WTC11 (cell line): Measurements from ENCODE around the gene PRKN. TPM values are rescaled to one million over a fixed set of nuclear protein-coding genes. Genes with fewer than 3 reads are reported as not detected.

Experiments used
- ATAC-seq: fragments of 200-7000 bp; cut with Tn5 transposase; 2 replicates; pipeline ENCODE4 v1.10.0; 2021; ENCODE audit warnings: mild to moderate bottlenecking, moderate library complexity
- CTCF ChIA-PET: fragments of 300-600 bp; sonication (Branson Sonifier 250); formaldehyde crosslinking; loops from one replicate; lab custom pipeline; 2021; ENCODE audit warnings: antibody characterized with exemption; lab: Charles Lee
- POLR2A ChIA-PET: fragments of 350-600 bp; sonication (Branson Sonifier 250); formaldehyde crosslinking; loops from one replicate; lab custom pipeline; 2021; ENCODE audit warnings: antibody characterized with exemption; lab: Charles Lee
- DNase-seq: peaks from one replicate; pipeline ENCODE4 v3.0.0; 2021; ENCODE audit warnings: low spot score
- H3K27ac Mint-ChIP-seq: 2 replicates; pipeline ENCODE4 v1.8.0; 2021; ENCODE audit warnings: mixed read lengths
- H3K27me3 Mint-ChIP-seq: 2 replicates; pipeline ENCODE4 v1.8.0; 2021; ENCODE audit warnings: low read depth, mild to moderate bottlenecking, moderate library complexity, mixed read lengths
- H3K36me3 Mint-ChIP-seq: 2 replicates; pipeline ENCODE4 v1.8.0; 2021; ENCODE audit warnings: mixed read lengths
- H3K4me1 Mint-ChIP-seq: 2 replicates; pipeline ENCODE4 v1.8.0; 2022; ENCODE audit warnings: mixed read lengths
- H3K4me3 Mint-ChIP-seq: 2 replicates; pipeline ENCODE4 v1.8.0; 2021; ENCODE audit warnings: mild to moderate bottlenecking, moderate library complexity, mixed read lengths
- H3K9me3 Mint-ChIP-seq: 2 replicates; pipeline ENCODE4 v1.8.0; 2021; ENCODE audit warnings: mixed read lengths
- ATF1 ChIP-seq: sonication (generic); formaldehyde crosslinking; IDR thresholded peaks from 2 replicates; pipeline ENCODE4 v1.8.1; 2023; ENCODE audit warnings: mild to moderate bottlenecking, moderate library complexity, missing genetic modification reagents
- CREB1 ChIP-seq: sonication (generic); formaldehyde crosslinking; IDR thresholded peaks from 2 replicates; pipeline ENCODE4 v1.8.0; 2023; ENCODE audit warnings: mild to moderate bottlenecking, missing genetic modification reagents
- CREM ChIP-seq: sonication (generic); formaldehyde crosslinking; IDR thresholded peaks from 2 replicates; pipeline ENCODE4 v1.8.1; 2022; ENCODE audit warnings: mild to moderate bottlenecking, missing genetic modification reagents, moderate library complexity
- GABPB1 ChIP-seq: sonication (generic); formaldehyde crosslinking; IDR thresholded peaks from 2 replicates; pipeline ENCODE4 v1.8.1; 2023; ENCODE audit warnings: mild to moderate bottlenecking, missing genetic modification reagents
- GRHL2 ChIP-seq: fragments of 250-450 bp; sonication (Bioruptor Pico); IDR thresholded peaks from 2 replicates; pipeline ENCODE4 v1.8.0; 2022; ENCODE audit warnings: mild to moderate bottlenecking, moderate library complexity; ENCODE audit not compliant: insufficient replicate concordance, severe bottlenecking
- HMGA2 ChIP-seq: fragments of 250-450 bp; sonication (Bioruptor Pico); IDR thresholded peaks from 2 replicates; pipeline ENCODE4 v1.4.0; 2021; ENCODE audit warnings: mild to moderate bottlenecking, moderate library complexity
- MXD4 ChIP-seq: fragments of 250-450 bp; sonication (Bioruptor Pico); IDR thresholded peaks from 2 replicates; pipeline ENCODE4 v1.8.0; 2021; ENCODE audit warnings: mild to moderate bottlenecking, moderate library complexity, borderline replicate concordance
- NFE2L1 ChIP-seq: sonication (generic); formaldehyde crosslinking; IDR thresholded peaks from 2 replicates; pipeline ENCODE4 v1.8.1; 2023; ENCODE audit warnings: missing genetic modification reagents
- PRRX2 ChIP-seq: fragments of 250-450 bp; sonication (Bioruptor Pico); IDR thresholded peaks from 2 replicates; pipeline ENCODE4 v1.8.0; 2021; ENCODE audit warnings: mild to moderate bottlenecking
- RELA ChIP-seq: sonication (generic); formaldehyde crosslinking; IDR thresholded peaks from 2 replicates; pipeline ENCODE4 v1.8.1; 2022; ENCODE audit warnings: missing genetic modification reagents, mild to moderate bottlenecking, borderline replicate concordance
- SP1 ChIP-seq: sonication (generic); formaldehyde crosslinking; conservative IDR thresholded peaks from 2 replicates; pipeline ENCODE4 v1.8.1; 2022; ENCODE audit warnings: missing genetic modification reagents
- total RNA-seq: library from RNA; stranded (reverse); gene quantifications from 3 replicates; pipeline ENCODE4 v1.2.3, GENCODE V29; 2021
- TF ChIP-seq, protein P1 (sequence below): sonication (generic); formaldehyde crosslinking; IDR thresholded peaks from 2 replicates; pipeline ENCODE4 v1.8.0; 2022; ENCODE audit warnings: mild to moderate bottlenecking, missing genetic modification reagents
- TF ChIP-seq, protein P2 (sequence below): sonication (generic); formaldehyde crosslinking; IDR thresholded peaks from 2 replicates; pipeline ENCODE4 v1.8.1; 2023; ENCODE audit warnings: mild to moderate bottlenecking, missing genetic modification reagents
- TF ChIP-seq, protein P3 (sequence below): fragments of 250-450 bp; sonication (Bioruptor Pico); IDR thresholded peaks from 2 replicates; pipeline ENCODE4 v1.9.0; 2021; ENCODE audit warnings: moderate library complexity, mild to moderate bottlenecking, inconsistent platforms, borderline replicate concordance
- TF ChIP-seq, protein P4 (sequence below): sonication (generic); formaldehyde crosslinking; IDR thresholded peaks from 2 replicates; pipeline ENCODE4 v1.8.0; 2022; ENCODE audit warnings: mild to moderate bottlenecking, missing genetic modification reagents
- TF ChIP-seq, protein P5 (sequence below): sonication (generic); formaldehyde crosslinking; IDR thresholded peaks from 2 replicates; pipeline ENCODE4 v1.8.0; 2023; ENCODE audit warnings: missing genetic modification reagents
- TF ChIP-seq, protein P6 (sequence below): sonication (generic); formaldehyde crosslinking; IDR thresholded peaks from 2 replicates; pipeline ENCODE4 v1.8.1; 2022; ENCODE audit warnings: mild to moderate bottlenecking, missing genetic modification reagents, moderate library complexity, borderline replicate concordance
- TF ChIP-seq, protein P7 (sequence below): fragments of 250-450 bp; sonication (Bioruptor Pico); IDR thresholded peaks from 2 replicates; pipeline ENCODE4 v1.9.0; 2021; ENCODE audit warnings: mild to moderate bottlenecking
- TF ChIP-seq, protein P8 (sequence below): fragments of 250-450 bp; sonication (Bioruptor Pico); IDR thresholded peaks from 2 replicates; pipeline ENCODE4 v1.9.0; 2021; ENCODE audit warnings: mild to moderate bottlenecking

The PRKN gene
- total RNA-seq, 1 experiment from 2014 or later, result 0.59 TPM

DNA sequence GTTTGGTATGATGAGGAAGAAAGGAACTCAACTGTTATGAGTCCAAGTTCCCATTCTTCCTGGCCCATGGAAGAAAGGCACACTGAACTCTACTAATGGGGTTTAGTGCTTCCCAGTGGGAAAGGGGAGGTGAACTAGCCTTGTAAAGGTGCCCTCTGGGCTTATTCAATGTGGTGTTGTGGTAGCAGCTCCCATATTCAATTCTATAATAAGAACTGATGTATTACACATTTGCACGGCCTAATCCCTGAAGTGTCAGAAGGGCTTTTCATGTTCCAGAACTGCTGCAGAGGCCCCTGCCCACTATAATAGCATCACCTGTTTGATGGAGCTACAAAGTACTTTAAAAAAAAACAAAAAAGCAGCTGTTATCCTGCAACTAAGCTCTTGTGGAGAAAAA, 17.1 kb downstream of the PRKN start (continued):
- no peak for TF ChIP-seq CREM
- TF ChIP-seq, protein P1, sequence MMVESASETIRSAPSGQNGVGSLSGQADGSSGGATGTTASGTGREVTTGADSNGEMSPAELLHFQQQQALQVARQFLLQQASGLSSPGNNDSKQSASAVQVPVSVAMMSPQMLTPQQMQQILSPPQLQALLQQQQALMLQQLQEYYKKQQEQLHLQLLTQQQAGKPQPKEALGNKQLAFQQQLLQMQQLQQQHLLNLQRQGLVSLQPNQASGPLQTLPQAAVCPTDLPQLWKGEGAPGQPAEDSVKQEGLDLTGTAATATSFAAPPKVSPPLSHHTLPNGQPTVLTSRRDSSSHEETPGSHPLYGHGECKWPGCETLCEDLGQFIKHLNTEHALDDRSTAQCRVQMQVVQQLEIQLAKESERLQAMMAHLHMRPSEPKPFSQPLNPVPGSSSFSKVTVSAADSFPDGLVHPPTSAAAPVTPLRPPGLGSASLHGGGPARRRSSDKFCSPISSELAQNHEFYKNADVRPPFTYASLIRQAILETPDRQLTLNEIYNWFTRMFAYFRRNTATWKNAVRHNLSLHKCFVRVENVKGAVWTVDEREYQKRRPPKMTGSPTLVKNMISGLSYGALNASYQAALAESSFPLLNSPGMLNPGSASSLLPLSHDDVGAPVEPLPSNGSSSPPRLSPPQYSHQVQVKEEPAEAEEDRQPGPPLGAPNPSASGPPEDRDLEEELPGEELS (CRISPR knock-in tag), result no peak
- TF ChIP-seq, all 79 proteins: peak for 0

DNA sequence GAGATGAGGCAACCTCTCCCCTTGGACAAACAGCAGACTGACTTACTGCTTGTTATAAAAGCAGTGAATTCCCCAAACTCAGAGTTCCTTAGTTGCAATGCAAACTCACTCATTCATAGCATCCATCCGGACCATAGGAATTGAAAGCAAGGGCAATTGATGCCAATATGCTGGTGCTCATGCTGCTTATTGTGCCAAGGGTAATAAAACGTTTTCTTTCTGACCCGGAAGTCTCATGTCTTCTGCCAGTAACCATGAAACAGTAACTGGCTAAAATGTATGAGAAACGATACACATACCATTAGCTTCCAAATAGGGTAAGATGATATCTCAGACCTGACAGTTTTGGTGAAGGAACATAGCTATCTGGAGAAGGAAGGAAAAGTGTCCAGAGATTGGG, 18.1 kb downstream of the PRKN start:
- Mint-ChIP-seq H3K9me3 (peaks cover 13% of the 10 kb centered on the region), H3K27me3 (no peaks in the 10 kb centered on the region), H3K36me3 (peaks cover 4% of the 10 kb centered on the region), H3K4me1 (peaks cover 11% of the 10 kb centered on the region), H3K27ac (no peak overlapping the region), H3K4me3 (no peak overlapping the region)
- CTCF ChIA-PET, result no interaction called here
- DNase-seq (no peak), ATAC-seq (no peak)
- TF ChIP-seq, protein P2, sequence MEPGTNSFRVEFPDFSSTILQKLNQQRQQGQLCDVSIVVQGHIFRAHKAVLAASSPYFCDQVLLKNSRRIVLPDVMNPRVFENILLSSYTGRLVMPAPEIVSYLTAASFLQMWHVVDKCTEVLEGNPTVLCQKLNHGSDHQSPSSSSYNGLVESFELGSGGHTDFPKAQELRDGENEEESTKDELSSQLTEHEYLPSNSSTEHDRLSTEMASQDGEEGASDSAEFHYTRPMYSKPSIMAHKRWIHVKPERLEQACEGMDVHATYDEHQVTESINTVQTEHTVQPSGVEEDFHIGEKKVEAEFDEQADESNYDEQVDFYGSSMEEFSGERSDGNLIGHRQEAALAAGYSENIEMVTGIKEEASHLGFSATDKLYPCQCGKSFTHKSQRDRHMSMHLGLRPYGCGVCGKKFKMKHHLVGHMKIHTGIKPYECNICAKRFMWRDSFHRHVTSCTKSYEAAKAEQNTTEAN, result no peak
- TF ChIP-seq, protein P3, sequence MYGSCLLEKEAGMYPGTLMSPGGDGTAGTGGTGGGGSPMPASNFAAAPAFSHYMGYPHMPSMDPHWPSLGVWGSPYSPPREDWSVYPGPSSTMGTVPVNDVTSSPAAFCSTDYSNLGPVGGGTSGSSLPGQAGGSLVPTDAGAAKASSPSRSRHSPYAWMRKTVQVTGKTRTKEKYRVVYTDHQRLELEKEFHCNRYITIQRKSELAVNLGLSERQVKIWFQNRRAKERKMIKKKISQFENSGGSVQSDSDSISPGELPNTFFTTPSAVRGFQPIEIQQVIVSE (CRISPR knock-in tag), result no peak
- no peak for TF ChIP-seq PRRX2 (CRISPR knock-in tag)
- POLR2A ChIA-PET, result no interaction called here

DNA sequence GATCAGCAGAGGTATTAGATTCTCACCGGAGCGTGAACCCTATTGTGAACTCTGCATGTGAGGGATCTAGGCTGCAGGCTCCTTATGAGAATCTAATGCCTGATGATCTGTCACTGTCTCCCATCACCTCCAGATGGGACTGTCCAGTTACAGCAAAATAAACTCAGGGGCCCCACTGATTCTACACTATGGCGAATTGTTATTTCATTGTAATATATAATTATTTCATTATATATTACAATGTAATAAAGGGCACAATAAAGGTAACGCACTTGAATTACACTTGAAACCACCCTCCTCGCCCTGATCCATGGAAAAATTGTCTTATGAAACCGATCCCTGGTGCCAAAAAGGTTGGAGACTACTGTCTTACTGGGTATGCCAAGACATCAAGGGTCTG, 18.6 kb downstream of the PRKN start:
- Mint-ChIP-seq H3K27ac (no peak overlapping the region), H3K4me3 (no peak overlapping the region), H3K36me3 (peaks cover 4% of the 10 kb centered on the region), H3K4me1 (peaks cover 7% of the 10 kb centered on the region), H3K27me3 (no peaks in the 10 kb centered on the region), H3K9me3 (peaks cover 13% of the 10 kb centered on the region)
- TF ChIP-seq CREB1 (CRISPR knock-in tag) (no peak), GRHL2 (no peak), HMGA2 (no peak), MXD4 (CRISPR knock-in tag) (no peak)
- TF ChIP-seq, protein P4, sequence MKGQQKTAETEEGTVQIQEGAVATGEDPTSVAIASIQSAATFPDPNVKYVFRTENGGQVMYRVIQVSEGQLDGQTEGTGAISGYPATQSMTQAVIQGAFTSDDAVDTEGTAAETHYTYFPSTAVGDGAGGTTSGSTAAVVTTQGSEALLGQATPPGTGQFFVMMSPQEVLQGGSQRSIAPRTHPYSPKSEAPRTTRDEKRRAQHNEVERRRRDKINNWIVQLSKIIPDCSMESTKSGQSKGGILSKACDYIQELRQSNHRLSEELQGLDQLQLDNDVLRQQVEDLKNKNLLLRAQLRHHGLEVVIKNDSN, result no peak
- ChIA-PET CTCF (no interaction called here), POLR2A (no interaction called here)
- ATAC-seq (no peak), DNase-seq (no peak)

DNA sequence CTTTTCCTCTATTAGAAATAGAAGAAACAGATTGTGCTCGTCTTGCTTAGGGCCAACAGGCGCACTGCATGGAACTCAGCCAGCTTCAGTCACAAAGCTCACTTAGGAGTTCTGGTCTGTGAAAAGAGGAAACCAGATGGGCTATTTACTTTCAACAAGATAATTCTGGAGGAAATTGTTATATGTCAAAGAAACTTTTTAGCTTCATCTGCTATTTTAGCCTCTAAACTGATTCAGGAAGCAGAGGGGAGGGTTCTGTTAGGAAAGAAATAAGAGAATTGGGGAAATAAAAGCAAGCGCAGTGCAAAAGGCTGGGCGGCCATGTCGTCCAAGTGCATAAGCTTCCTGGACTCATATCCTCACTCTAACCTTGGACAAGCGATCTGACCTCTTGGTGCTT, 21.3 kb downstream of the PRKN start:
- ATAC-seq (no peak), DNase-seq (no peak)
- POLR2A ChIA-PET, result no interaction called here
- Mint-ChIP-seq H3K4me3 (no peak overlapping the region), H3K9me3 (peaks cover 13% of the 10 kb centered on the region), H3K27me3 (no peaks in the 10 kb centered on the region), H3K4me1 (0 out of 2 replicates have a peak, but pooled peaks cover 5% of the 10 kb centered on the region), H3K36me3 (peaks cover 4% of the 10 kb centered on the region), H3K27ac (no peak overlapping the region)
- CTCF ChIA-PET, result no interaction called here
- TF ChIP-seq NFE2L1 (CRISPR knock-in tag) (no peak), GABPB1 (CRISPR knock-in tag) (no peak), RELA (no peak), ATF1 (CRISPR knock-in tag) (no peak), SP1 (CRISPR knock-in tag) (no peak)
- TF ChIP-seq, protein P2, result no peak
- TF ChIP-seq, protein P5, sequence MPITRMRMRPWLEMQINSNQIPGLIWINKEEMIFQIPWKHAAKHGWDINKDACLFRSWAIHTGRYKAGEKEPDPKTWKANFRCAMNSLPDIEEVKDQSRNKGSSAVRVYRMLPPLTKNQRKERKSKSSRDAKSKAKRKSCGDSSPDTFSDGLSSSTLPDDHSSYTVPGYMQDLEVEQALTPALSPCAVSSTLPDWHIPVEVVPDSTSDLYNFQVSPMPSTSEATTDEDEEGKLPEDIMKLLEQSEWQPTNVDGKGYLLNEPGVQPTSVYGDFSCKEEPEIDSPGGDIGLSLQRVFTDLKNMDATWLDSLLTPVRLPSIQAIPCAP, result no peak
- TF ChIP-seq, protein P6, sequence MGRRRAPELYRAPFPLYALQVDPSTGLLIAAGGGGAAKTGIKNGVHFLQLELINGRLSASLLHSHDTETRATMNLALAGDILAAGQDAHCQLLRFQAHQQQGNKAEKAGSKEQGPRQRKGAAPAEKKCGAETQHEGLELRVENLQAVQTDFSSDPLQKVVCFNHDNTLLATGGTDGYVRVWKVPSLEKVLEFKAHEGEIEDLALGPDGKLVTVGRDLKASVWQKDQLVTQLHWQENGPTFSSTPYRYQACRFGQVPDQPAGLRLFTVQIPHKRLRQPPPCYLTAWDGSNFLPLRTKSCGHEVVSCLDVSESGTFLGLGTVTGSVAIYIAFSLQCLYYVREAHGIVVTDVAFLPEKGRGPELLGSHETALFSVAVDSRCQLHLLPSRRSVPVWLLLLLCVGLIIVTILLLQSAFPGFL (CRISPR knock-in tag), result no peak
- TF ChIP-seq, protein P7, sequence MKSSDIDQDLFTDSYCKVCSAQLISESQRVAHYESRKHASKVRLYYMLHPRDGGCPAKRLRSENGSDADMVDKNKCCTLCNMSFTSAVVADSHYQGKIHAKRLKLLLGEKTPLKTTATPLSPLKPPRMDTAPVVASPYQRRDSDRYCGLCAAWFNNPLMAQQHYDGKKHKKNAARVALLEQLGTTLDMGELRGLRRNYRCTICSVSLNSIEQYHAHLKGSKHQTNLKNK (CRISPR knock-in tag), result no peak
- TF ChIP-seq, protein P8, sequence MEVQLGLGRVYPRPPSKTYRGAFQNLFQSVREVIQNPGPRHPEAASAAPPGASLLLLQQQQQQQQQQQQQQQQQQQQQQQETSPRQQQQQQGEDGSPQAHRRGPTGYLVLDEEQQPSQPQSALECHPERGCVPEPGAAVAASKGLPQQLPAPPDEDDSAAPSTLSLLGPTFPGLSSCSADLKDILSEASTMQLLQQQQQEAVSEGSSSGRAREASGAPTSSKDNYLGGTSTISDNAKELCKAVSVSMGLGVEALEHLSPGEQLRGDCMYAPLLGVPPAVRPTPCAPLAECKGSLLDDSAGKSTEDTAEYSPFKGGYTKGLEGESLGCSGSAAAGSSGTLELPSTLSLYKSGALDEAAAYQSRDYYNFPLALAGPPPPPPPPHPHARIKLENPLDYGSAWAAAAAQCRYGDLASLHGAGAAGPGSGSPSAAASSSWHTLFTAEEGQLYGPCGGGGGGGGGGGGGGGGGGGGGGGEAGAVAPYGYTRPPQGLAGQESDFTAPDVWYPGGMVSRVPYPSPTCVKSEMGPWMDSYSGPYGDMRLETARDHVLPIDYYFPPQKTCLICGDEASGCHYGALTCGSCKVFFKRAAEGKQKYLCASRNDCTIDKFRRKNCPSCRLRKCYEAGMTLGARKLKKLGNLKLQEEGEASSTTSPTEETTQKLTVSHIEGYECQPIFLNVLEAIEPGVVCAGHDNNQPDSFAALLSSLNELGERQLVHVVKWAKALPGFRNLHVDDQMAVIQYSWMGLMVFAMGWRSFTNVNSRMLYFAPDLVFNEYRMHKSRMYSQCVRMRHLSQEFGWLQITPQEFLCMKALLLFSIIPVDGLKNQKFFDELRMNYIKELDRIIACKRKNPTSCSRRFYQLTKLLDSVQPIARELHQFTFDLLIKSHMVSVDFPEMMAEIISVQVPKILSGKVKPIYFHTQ, result no peak
